Osteoblast (primary cell): Measurements from ENCODE around the gene EPB41L1. TPM values are rescaled to one million over a fixed set of nuclear protein-coding genes. Genes with fewer than 3 reads are reported as not detected.

Experiments
- DNase-seq: peaks from one replicate; pipeline ENCODE4 v3.0.0; 2011; ENCODE audit warnings: low spot score, mixed read lengths; ENCODE audit not compliant: insufficient read length; ENCODE audit errors: missing footprints
- H2AFZ ChIP-seq: 2 replicates; pipeline ENCODE4 v1.6.0; 2011; ENCODE audit warnings: mild to moderate bottlenecking, low read length
- H3K27ac ChIP-seq: 2 replicates; pipeline ENCODE4 v1.5.1; 2011; ENCODE audit warnings: mild to moderate bottlenecking, low read depth, low read length, moderate library complexity
- H3K27me3 ChIP-seq: 2 replicates; pipeline ENCODE4 v1.6.0; 2012; ENCODE audit warnings: mild to moderate bottlenecking, control low read depth, inconsistent platforms, low read length, moderate library complexity; ENCODE audit not compliant: insufficient read depth
- H3K36me3 ChIP-seq: 2 replicates; pipeline ENCODE4 v1.5.1; 2011; ENCODE audit warnings: mild to moderate bottlenecking, low read length, control low read depth, moderate library complexity; ENCODE audit not compliant: insufficient read depth
- H3K4me1 ChIP-seq: 2 replicates; pipeline ENCODE4 v1.5.1; 2011; ENCODE audit warnings: mild to moderate bottlenecking, low read length, control low read depth, moderate library complexity; ENCODE audit not compliant: insufficient read depth
- H3K4me2 ChIP-seq: 2 replicates; pipeline ENCODE4 v1.6.0; 2011; ENCODE audit warnings: mild to moderate bottlenecking, low read length; ENCODE audit not compliant: insufficient read depth
- H3K4me3 ChIP-seq: fragments of 200-600 bp; sonication (generic); 3 replicates; pipeline ENCODE4 v1.5.1; 2012; ENCODE audit warnings: mild to moderate bottlenecking, low read length, inconsistent platforms; ENCODE audit not compliant: insufficient read depth
- H3K79me2 ChIP-seq: 2 replicates; pipeline ENCODE4 v1.6.0; 2012; ENCODE audit warnings: mild to moderate bottlenecking, low read length, control low read depth, inconsistent platforms; ENCODE audit not compliant: insufficient read depth
- H3K9me3 ChIP-seq: 2 replicates; pipeline ENCODE4 v1.5.1; 2011; ENCODE audit warnings: low read depth, low read length, control low read depth
- H4K20me1 ChIP-seq: 2 replicates; pipeline ENCODE4 v1.6.0; 2012; ENCODE audit warnings: mild to moderate bottlenecking, low read length, control low read depth; ENCODE audit not compliant: insufficient read depth
- total RNA-seq: library from RNA; depleted of rRNA; stranded (reverse); fragments of >200 nt; gene quantifications from 2 replicates; pipeline ENCODE4 v1.2.3, GENCODE V29; 2012
- TF ChIP-seq, protein P1 (sequence below): IDR thresholded peaks from 2 replicates; pipeline ENCODE4 v1.5.1; 2011; ENCODE audit warnings: mild to moderate bottlenecking, low read depth, low read length, moderate library complexity; ENCODE audit errors: extremely low read depth

The EPB41L1 gene
- total RNA-seq, 1 donor, result 26.8 TPM

DNA sequence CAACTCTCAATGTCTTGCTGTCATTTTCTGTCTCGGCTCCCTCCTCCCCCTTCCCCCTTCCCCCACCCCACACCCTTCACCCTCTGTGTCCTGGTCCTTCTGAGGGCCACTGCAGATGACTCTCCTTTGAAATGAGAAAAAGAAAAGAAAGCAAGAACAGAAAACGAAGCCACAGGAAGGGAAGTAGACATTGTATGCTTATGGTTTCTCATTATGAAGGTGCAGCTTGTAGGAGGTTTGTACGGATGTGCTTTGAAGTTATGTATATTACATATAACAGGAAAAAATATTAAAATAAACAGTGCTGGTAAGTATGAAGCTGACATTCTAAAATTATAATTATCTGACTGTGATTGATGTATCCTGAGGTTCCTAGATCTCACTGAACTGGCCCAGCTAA, 75.5 kb downstream of the EPB41L1 start:
- Histone ChIP-seq H3K4me3 (no peak overlapping the region), H3K4me2 (no peak overlapping the region), H3K9me3 (no peaks in the 10 kb centered on the region), H2AFZ (no peak overlapping the region), H3K27ac (no peak overlapping the region), H3K79me2 (no peaks in the 10 kb centered on the region), H4K20me1 (no peaks in the 10 kb centered on the region), H3K36me3 (no peaks in the 10 kb centered on the region), H3K27me3 (no peaks in the 10 kb centered on the region), H3K4me1 (no peaks in the 10 kb centered on the region)
- TF ChIP-seq, protein P1, sequence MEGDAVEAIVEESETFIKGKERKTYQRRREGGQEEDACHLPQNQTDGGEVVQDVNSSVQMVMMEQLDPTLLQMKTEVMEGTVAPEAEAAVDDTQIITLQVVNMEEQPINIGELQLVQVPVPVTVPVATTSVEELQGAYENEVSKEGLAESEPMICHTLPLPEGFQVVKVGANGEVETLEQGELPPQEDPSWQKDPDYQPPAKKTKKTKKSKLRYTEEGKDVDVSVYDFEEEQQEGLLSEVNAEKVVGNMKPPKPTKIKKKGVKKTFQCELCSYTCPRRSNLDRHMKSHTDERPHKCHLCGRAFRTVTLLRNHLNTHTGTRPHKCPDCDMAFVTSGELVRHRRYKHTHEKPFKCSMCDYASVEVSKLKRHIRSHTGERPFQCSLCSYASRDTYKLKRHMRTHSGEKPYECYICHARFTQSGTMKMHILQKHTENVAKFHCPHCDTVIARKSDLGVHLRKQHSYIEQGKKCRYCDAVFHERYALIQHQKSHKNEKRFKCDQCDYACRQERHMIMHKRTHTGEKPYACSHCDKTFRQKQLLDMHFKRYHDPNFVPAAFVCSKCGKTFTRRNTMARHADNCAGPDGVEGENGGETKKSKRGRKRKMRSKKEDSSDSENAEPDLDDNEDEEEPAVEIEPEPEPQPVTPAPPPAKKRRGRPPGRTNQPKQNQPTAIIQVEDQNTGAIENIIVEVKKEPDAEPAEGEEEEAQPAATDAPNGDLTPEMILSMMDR, result no peak
- no peak for DNase-seq

DNA sequence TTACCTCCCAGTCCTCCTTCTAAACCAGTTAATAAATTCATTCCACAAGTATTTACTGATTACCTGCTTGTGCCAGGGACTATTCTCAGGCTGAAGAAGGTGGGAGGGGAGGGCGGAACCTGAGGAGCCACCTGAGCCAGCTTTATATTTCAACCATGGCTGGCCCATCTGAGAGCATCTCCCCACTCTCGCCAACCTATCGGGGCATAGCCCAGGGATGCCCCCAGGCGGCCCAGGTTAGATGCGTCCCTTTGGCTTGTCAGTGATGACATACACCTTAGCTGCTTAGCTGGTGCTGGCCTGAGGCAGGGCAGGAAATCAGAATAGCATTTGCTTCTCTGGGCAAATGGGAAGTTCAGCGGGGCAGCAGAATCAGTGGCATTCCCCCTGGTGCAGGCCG, 76.8 kb downstream of the EPB41L1 start:
- Histone ChIP-seq H2AFZ (no peak overlapping the region), H3K4me2 (no peak overlapping the region), H3K9me3 (no peaks in the 10 kb centered on the region), H3K4me3 (no peak overlapping the region), H3K79me2 (peaks cover 7% of the 10 kb centered on the region), H3K4me1 (peaks cover 5% of the 10 kb centered on the region), H3K27ac (no peak overlapping the region), H4K20me1 (no peaks in the 10 kb centered on the region), H3K36me3 (no peaks in the 10 kb centered on the region), H3K27me3 (no peaks in the 10 kb centered on the region)
- DNase-seq, result no peak
- TF ChIP-seq, protein P1, result no peak

DNA sequence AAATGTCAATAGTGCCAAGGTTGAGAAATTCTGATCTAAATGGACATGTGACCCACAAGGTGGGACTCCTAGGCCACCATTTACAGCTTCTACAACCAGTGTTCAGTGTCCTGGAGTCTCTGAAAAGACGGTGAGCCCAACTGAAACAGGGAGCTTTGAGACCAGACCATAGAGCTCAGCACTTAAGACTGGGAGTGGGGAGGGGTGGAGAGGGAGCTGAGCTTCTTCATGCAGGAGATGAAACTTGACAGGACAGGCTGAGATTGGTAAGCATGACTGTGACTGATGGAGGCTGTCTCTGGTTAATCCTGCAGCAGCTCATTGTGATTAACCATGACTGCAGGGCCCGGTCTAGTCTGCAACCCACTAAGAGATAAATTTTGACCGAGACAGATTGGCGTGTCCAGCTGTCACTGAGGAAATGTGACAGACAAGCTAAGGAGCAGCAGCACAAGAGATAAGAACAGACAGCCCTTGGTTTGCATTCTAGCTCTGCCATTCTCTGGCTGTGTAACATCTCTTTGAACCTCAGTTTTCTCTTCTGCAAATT, 80.3 kb downstream of the EPB41L1 start:
- H3K79me2 ChIP-seq, result peaks cover 41% of the 10 kb centered on the region
- no peak overlapping the region for H3K27ac ChIP-seq
- peaks cover 1% of the 10 kb centered on the region for H3K36me3 ChIP-seq
- H4K20me1 ChIP-seq, result peaks cover 6% of the 10 kb centered on the region
- no peaks in the 10 kb centered on the region for H3K27me3 ChIP-seq
- peaks cover 12% of the 10 kb centered on the region for H3K4me1 ChIP-seq
- no peaks in the 10 kb centered on the region for H3K9me3 ChIP-seq
- no peak overlapping the region for H3K4me2 ChIP-seq
- TF ChIP-seq, protein P1, result no peak
- no peak for DNase-seq
- H3K4me3 ChIP-seq, result no peak overlapping the region
- no peak overlapping the region for H2AFZ ChIP-seq

DNA sequence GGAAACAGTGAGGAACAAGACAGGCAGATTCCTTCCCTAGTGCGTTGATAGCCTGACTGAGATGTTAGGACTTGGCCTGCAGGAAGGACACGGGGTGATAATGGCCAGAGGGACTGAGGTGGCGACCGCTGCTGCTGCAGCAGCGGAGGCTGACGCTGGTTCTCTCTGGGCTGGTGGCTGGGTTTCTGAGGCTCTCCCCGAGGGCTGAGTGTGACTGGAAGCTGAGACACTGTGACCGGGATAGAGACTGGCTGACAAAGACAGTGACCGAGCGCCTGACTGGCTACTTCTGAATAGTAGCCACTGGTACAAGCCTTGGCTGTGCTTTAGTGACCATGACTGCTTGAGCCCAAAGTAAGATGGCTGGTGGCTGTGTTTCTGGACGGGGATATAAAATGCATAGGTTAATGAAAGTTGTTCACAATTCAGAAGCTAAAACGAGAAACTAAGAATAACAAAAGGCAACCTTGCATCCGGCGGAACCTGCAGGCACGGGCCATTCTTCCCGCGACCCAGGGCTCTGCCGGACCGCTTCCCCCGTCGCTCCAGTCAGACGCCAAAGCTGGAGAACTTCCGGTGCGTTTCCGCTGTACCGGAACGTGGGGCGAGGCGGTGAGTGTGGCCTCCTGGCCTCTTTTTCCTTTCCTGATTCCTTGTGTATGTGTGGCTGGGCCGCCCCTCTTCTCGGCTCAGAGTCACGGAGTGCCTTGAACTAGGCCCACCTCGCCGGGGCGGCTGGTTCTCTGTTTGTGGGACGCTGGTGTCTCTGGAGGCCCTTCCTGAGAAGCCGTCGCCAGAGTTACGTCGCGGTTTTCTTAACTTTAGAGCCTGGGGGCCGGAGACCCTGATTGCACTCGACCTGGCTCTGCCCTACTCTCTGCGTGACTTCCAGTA, 81.6 kb downstream of the EPB41L1 start, which contains the start of gene AAR2:
TSS of gene AAR2 (plus strand) at position 587 of the 894 bp plus-strand sequence. CDS start 3,391 bp downstream, outside the sequence.
- peak within 1 kb of the TSS; percentile 74 for H3K27ac ChIP-seq
- H4K20me1 ChIP-seq, result peaks cover 6% of the 10 kb centered on the region
- peak within 1 kb of the TSS; percentile 100 for H2AFZ ChIP-seq
- H3K9me3 ChIP-seq, result no peaks in the 10 kb centered on the region
- TF ChIP-seq, protein P1, result no peak
- H3K4me1 ChIP-seq, result peaks cover 12% of the 10 kb centered on the region
- H3K27me3 ChIP-seq, result no peaks in the 10 kb centered on the region
- H3K36me3 ChIP-seq, result peaks cover 14% of the 10 kb centered on the region
- peak within 1 kb of the TSS; percentile 80 for H3K4me2 ChIP-seq
- peaks cover 53% of the 10 kb centered on the region for H3K79me2 ChIP-seq
- H3K4me3 ChIP-seq, result peak within 1 kb of the TSS; percentile 90
- peak; percentile 92 for DNase-seq
